ENCODE results near the gene ALK. TPM values are rescaled to one million over a fixed set of nuclear protein-coding genes. Genes with fewer than 3 reads are reported as not detected.

The ALK gene
- total RNA-seq, 1 experiment from 2014 or later, result not detected

DNA sequence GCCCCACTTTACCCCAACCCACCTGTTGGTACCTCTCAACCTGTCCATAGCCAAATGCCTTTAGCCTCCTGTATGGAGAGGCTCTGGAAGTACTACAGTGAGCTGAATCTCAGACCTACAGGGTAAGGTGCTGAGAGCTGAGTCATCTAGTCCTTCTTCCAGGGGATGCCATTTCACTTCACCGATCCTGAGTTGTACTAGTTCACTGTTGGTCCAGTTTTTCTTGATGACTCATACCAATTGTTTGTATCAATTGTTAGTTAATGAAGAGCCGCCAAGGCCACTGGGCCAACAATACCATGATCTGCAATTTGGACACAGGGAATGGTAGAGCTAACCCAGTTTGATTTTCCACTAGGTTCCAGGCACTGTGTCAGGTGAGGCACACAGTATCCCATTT is 549.2 kb downstream of the ALK start:
- Histone ChIP-seq H2BK15ac (ENCODE audit: low read depth, low read length) (no peak overlapping the region), H3K27ac (ENCODE audit: insufficient read length, low read depth, low read length) (no peak overlapping the region), H3K23ac (ENCODE audit: insufficient read length, low read depth, low read length) (no peak overlapping the region), H4K91ac (ENCODE audit: insufficient read length, low read depth, low read length) (no peak overlapping the region), H2BK5ac (ENCODE audit: insufficient read length, low read length) (no peak overlapping the region), H4K8ac (replicated peaks; ENCODE audit: insufficient read length, low read depth, low read length) (no peak overlapping the region), H2BK12ac (ENCODE audit: insufficient read length, low read depth, low read length) (no peak overlapping the region), H3K23me2 (ENCODE audit: insufficient read length, low read depth, low read length, poor library complexity, severe bottlenecking) (no peaks in the 10 kb centered on the region), H4K5ac (ENCODE audit: insufficient read length, low read depth, low read length) (no peak overlapping the region), H3K27me3 (ENCODE audit: insufficient read depth, low read length) (no peaks in the 10 kb centered on the region), H3K9ac (ENCODE audit: extremely low read depth, insufficient read length, low read length) (no peak overlapping the region), H4K20me1 (ENCODE audit: control insufficient read depth, insufficient read depth, insufficient read length) (no peaks in the 10 kb centered on the region), H3K79me1 (ENCODE audit: insufficient read depth, low read depth, low read length, poor library complexity, severe bottlenecking) (no peaks in the 10 kb centered on the region), H2AK5ac (ENCODE audit: insufficient read length, low read length) (no peak overlapping the region), H3K18ac (ENCODE audit: insufficient read length, low read depth, low read length) (no peak overlapping the region), H3T11ph (ENCODE audit: low read length) (no peak overlapping the region), H3K14ac (ENCODE audit: insufficient read depth, low read length) (no peak overlapping the region), H3K56ac (ENCODE audit: insufficient read length, low read depth, low read length) (no peak overlapping the region), H3K9me3 (ENCODE audit: control insufficient read depth, low read depth, low read length) (no peaks in the 10 kb centered on the region), H2BK120ac (ENCODE audit: low read depth, low read length, poor library complexity, severe bottlenecking) (no peak overlapping the region), H2AFZ (ENCODE audit: low read length) (no peak overlapping the region), H3K4me2 (ENCODE audit: insufficient read depth, insufficient read length, low read length) (no peak overlapping the region), H2BK20ac (ENCODE audit: low read depth, low read length, poor library complexity, severe bottlenecking) (no peak overlapping the region), H3K79me2 (ENCODE audit: insufficient read depth, low read length) (no peaks in the 10 kb centered on the region), H3K4ac (ENCODE audit: low read depth, low read length) (no peak overlapping the region), H3K4me1 (ENCODE audit: insufficient read depth, low read length) (peaks cover 3% of the 10 kb centered on the region; the same call in 1 of the 2 replicates)
- H3K4me1 Mint-ChIP-seq, result peaks cover 16 to 19% of the 10 kb centered on the region in 2 experiments
- H3K27me3 Mint-ChIP-seq (ENCODE audit: low read depth), result peaks cover 3% of the 10 kb centered on the region; the same call in 1 of the 2 replicates
- TF ChIP-seq, protein P1, sequence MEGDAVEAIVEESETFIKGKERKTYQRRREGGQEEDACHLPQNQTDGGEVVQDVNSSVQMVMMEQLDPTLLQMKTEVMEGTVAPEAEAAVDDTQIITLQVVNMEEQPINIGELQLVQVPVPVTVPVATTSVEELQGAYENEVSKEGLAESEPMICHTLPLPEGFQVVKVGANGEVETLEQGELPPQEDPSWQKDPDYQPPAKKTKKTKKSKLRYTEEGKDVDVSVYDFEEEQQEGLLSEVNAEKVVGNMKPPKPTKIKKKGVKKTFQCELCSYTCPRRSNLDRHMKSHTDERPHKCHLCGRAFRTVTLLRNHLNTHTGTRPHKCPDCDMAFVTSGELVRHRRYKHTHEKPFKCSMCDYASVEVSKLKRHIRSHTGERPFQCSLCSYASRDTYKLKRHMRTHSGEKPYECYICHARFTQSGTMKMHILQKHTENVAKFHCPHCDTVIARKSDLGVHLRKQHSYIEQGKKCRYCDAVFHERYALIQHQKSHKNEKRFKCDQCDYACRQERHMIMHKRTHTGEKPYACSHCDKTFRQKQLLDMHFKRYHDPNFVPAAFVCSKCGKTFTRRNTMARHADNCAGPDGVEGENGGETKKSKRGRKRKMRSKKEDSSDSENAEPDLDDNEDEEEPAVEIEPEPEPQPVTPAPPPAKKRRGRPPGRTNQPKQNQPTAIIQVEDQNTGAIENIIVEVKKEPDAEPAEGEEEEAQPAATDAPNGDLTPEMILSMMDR (conservative IDR thresholded peaks at IDR 0.05), result no peak
- no peak overlapping the region; a peak in 1 of 7 replicates for H3K27ac Mint-ChIP-seq
- peaks cover 0 to 9% of the 10 kb centered on the region in 2 experiments; a peak in 4 of 5 replicates for H3K9me3 Mint-ChIP-seq
- no peak overlapping the region for H3K4me3 Mint-ChIP-seq
- peaks cover 0 to 12% (median 0%) of the 10 kb centered on the region in 3 experiments; a peak in 3 of 7 replicates for H3K36me3 Mint-ChIP-seq (ENCODE audit: insufficient read depth in 1 of 3, low read depth in 3 of 3)
- DNase-seq, result no peak
- no CpG with 5 or more reads among the region's 2 CpGs for WGBS (ENCODE audit: extremely low coverage, insufficient read length, low lambda C conversion rate)
